Glutamatergic neuron (in vitro differentiated cells): Measurements from ENCODE around the gene SPRY1. TPM values are rescaled to one million over a fixed set of nuclear protein-coding genes. Genes with fewer than 3 reads are reported as not detected.

ENCODE experiments used
- DNase-seq: peaks from one replicate; pipeline ENCODE4 v3.0.0; 2022
- H3K27ac Mint-ChIP-seq: one replicate; pipeline ENCODE4 v1.8.0; 2020; ENCODE audit warnings: mild to moderate bottlenecking, mixed read lengths, inconsistent platforms; ENCODE audit not compliant: unreplicated experiment
- H3K27me3 Mint-ChIP-seq: one replicate; pipeline ENCODE4 v1.8.0; 2020; ENCODE audit warnings: mild to moderate bottlenecking, moderate library complexity, mixed read lengths, inconsistent platforms; ENCODE audit not compliant: unreplicated experiment
- H3K36me3 Mint-ChIP-seq: one replicate; pipeline ENCODE4 v1.8.0; 2020; ENCODE audit warnings: mild to moderate bottlenecking, mixed read lengths, inconsistent platforms; ENCODE audit not compliant: unreplicated experiment
- H3K4me1 Mint-ChIP-seq: one replicate; pipeline ENCODE4 v1.8.0; 2020; ENCODE audit warnings: mild to moderate bottlenecking, low read depth, mixed read lengths, inconsistent platforms; ENCODE audit not compliant: unreplicated experiment
- H3K4me3 Mint-ChIP-seq: one replicate; pipeline ENCODE4 v1.8.0; 2020; ENCODE audit warnings: mild to moderate bottlenecking, mixed read lengths, inconsistent platforms; ENCODE audit not compliant: unreplicated experiment
- H3K9me3 Mint-ChIP-seq: one replicate; pipeline ENCODE4 v1.8.0; 2020; ENCODE audit warnings: mild to moderate bottlenecking, moderate library complexity, mixed read lengths, inconsistent platforms; ENCODE audit not compliant: unreplicated experiment
- total RNA-seq: library from RNA; stranded (reverse); fragmentation: NEBNext Ultra II Directional; extraction: Animal tissue kit (Norgen Biotek cat#: 25700); gene quantifications from one replicate; pipeline ENCODE4 v1.2.1, GENCODE V29; 2021; ENCODE audit not compliant: unreplicated experiment
- TF ChIP-seq, protein P1 (sequence below): fragments of 200-600 bp; sonication (generic); IDR thresholded peaks from one replicate; pipeline ENCODE4 v1.5.0; 2021; ENCODE audit not compliant: partially characterized antibody, unreplicated experiment

The SPRY1 gene
- total RNA-seq, 1 donor from 2014 or later = 17.2 TPM

DNA sequence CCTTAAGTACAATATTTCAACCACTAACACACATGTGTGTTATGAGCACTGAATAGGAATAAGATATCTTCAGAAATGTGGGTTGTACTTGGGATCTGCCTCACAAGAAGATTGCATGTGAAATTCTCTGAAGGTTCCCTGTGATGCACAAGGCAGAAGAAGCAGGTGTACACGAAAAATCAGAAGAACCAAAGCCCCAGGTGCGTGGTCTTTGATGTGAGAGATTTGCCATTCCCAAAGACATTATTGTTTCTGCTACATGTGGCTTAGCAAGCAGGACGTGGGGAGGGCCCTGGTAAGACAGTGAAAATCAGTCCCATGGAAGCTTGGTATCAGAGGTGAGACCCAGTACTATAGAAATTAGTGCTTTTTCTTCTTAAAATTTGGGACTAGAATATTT lies 13.0 kb upstream of the SPRY1 start:
- peaks cover 2% of the 10 kb centered on the region for H3K27me3 Mint-ChIP-seq
- no peak for DNase-seq
- no peaks in the 10 kb centered on the region for H3K4me1 Mint-ChIP-seq
- no peak overlapping the region for H3K4me3 Mint-ChIP-seq
- H3K27ac Mint-ChIP-seq = no peak overlapping the region
- H3K36me3 Mint-ChIP-seq = no peaks in the 10 kb centered on the region
- H3K9me3 Mint-ChIP-seq = no peaks in the 10 kb centered on the region
- TF ChIP-seq, protein P1, sequence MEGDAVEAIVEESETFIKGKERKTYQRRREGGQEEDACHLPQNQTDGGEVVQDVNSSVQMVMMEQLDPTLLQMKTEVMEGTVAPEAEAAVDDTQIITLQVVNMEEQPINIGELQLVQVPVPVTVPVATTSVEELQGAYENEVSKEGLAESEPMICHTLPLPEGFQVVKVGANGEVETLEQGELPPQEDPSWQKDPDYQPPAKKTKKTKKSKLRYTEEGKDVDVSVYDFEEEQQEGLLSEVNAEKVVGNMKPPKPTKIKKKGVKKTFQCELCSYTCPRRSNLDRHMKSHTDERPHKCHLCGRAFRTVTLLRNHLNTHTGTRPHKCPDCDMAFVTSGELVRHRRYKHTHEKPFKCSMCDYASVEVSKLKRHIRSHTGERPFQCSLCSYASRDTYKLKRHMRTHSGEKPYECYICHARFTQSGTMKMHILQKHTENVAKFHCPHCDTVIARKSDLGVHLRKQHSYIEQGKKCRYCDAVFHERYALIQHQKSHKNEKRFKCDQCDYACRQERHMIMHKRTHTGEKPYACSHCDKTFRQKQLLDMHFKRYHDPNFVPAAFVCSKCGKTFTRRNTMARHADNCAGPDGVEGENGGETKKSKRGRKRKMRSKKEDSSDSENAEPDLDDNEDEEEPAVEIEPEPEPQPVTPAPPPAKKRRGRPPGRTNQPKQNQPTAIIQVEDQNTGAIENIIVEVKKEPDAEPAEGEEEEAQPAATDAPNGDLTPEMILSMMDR = no peak

DNA sequence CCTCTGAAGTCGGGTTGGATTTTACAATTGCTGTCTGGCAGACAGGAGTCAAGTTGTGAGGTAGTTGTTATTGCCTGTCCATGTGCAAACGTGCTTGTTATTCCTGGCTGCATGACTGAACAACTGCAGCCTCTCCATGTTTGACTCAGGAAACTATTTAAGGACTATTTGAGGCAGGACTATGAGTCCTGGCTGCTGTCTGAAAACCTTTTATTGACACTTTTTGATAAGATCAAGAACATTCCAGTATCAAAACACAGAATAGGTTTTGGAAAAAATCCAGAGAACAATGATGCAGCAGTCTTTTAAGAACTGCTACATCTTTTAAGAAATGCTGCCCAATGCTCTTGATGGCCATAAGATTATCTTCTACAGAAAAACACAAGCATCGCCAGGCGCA lies 10.0 kb upstream of the SPRY1 start:
- Mint-ChIP-seq H3K4me3 (no peak overlapping the region), H3K4me1 (no peaks in the 10 kb centered on the region), H3K9me3 (no peaks in the 10 kb centered on the region), H3K27me3 (peaks cover 2% of the 10 kb centered on the region), H3K27ac (no peak overlapping the region), H3K36me3 (no peaks in the 10 kb centered on the region)
- no peak for DNase-seq
- TF ChIP-seq, protein P1 = no peak

DNA sequence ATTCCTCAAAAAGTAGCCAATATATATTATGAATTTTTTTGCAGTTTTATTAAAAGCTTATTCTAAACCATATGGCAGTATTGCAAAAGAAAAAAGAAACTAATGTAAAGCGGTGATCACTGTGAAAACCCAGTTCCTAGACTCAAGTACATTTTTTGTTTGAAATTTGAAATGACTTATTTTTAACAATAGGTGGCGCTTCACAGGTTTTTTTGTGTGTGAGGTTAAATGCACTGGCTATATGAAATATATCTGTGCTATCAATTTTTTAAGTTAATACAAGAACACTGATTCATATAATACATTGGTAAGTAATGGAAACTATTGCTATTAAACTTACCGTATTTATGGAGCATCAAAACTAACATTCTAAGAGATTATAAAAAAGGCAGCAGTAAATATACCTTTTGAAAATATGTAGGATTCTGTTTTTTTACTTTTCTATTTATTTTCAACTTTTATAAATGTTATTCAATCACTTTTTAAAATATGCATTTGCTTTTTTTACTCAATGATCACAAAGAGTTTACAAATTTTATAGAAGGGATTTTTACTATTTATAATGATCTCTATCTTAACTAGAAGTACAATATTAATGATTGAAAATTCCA lies 5.6 kb upstream of the SPRY1 start:
- no peak overlapping the region for H3K4me3 Mint-ChIP-seq
- H3K27ac Mint-ChIP-seq = no peak overlapping the region

DNA sequence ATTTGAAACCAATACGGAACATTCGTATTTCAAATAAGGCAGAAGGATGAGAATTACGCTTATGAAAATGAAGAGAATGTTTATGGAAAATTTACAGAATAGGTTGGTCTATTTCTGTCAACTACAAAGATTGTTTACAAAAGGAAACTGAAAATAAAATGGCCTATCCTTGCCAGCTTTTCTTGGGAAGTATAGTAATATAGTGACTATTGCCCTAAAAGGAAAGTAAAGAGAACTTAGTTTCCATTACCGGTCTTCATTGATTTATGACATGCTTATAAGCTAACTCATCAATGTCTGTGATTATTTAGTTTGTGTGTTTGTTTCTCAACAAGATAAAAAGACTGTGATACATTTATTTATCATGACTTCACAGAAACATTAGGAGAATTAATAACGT lies 2.9 kb upstream of the SPRY1 start:
- DNase-seq = no peak
- no peaks in the 10 kb centered on the region for H3K36me3 Mint-ChIP-seq

More for the DNA sequence above, 5.6 kb upstream of the SPRY1 start:
- Mint-ChIP-seq H3K27me3 (no peaks in the 10 kb centered on the region), H3K36me3 (no peaks in the 10 kb centered on the region), H3K4me1 (no peaks in the 10 kb centered on the region), H3K9me3 (no peaks in the 10 kb centered on the region)
- TF ChIP-seq, protein P1 = peak; percentile 66
- DNase-seq = no peak

More for the DNA sequence above, 2.9 kb upstream of the SPRY1 start:
- Mint-ChIP-seq H3K4me3 (no peak overlapping the region), H3K4me1 (no peaks in the 10 kb centered on the region), H3K9me3 (peaks cover 6% of the 10 kb centered on the region), H3K27me3 (peaks cover 6% of the 10 kb centered on the region), H3K27ac (no peak overlapping the region)
- TF ChIP-seq, protein P1 = no peak
